ENCODE data around the gene SLC12A1. TPM values are rescaled to one million over a fixed set of nuclear protein-coding genes. Genes with fewer than 3 reads are reported as not detected.
A peak's percentile ranks its signal among the peaks of the same experiment; 100 is the strongest.

Gene SLC12A1
- total RNA-seq, 1 experiment from 2014 or later, result 0.15 TPM

- peak; percentile 78; the same call in 1 of the 2 replicates for TF ChIP-seq FOXP1 (CRISPR knock-in tag; IDR thresholded peaks at IDR 0.05; ENCODE audit: borderline replicate concordance)
- no peak for TF ChIP-seq RORB (CRISPR knock-in tag; IDR thresholded peaks at IDR 0.05)
- TF ChIP-seq MYBL2 (CRISPR knock-in tag; IDR thresholded peaks at IDR 0.05), result peak; percentile 99
- no peak for TF ChIP-seq TEAD1 (CRISPR knock-in tag; IDR thresholded peaks at IDR 0.05)
- no peak for TF ChIP-seq ZMAT4 (CRISPR knock-in tag; IDR thresholded peaks at IDR 0.05)
- no peak for TF ChIP-seq PREB (CRISPR knock-in tag; IDR thresholded peaks at IDR 0.05; ENCODE audit: borderline replicate concordance)
- peak; percentile 43; the same call in 1 of the 2 replicates for TF ChIP-seq ZNF281 (CRISPR knock-in tag; IDR thresholded peaks at IDR 0.05)
- TF ChIP-seq OVOL2 (CRISPR knock-in tag; IDR thresholded peaks at IDR 0.05; ENCODE audit: borderline replicate concordance), result no peak
- 0 out of 2 replicates have a peak, but pooled peaks have one; percentile 19 for TF ChIP-seq SMAD3 (CRISPR knock-in tag; IDR thresholded peaks at IDR 0.05; ENCODE audit: borderline replicate concordance)
- TF ChIP-seq ZNF425 (CRISPR knock-in tag; conservative IDR thresholded peaks at IDR 0.05), result no peak
- TF ChIP-seq ZNF263 (CRISPR knock-in tag; IDR thresholded peaks at IDR 0.05; ENCODE audit: low read depth), result no peak
- TF ChIP-seq ZBTB21 (CRISPR knock-in tag; IDR thresholded peaks at IDR 0.05; ENCODE audit: borderline replicate concordance), result no peak
- no peak for TF ChIP-seq ZSCAN18 (CRISPR knock-in tag; IDR thresholded peaks at IDR 0.05)
- no peak for TF ChIP-seq RELA (CRISPR knock-in tag; IDR thresholded peaks at IDR 0.05; ENCODE audit: borderline replicate concordance)
- 0 out of 2 replicates have a peak, but pooled peaks have one; percentile 51 for TF ChIP-seq CREB1 (CRISPR knock-in tag; IDR thresholded peaks at IDR 0.05)
- TF ChIP-seq ZNF232 (CRISPR knock-in tag; IDR thresholded peaks at IDR 0.05), result peak; percentile 76; the same call in 1 of the 2 replicates
- no peak for TF ChIP-seq NR1H2 (CRISPR knock-in tag; IDR thresholded peaks at IDR 0.05)
- 0 out of 2 replicates have a peak, but pooled peaks have one; percentile 62 for TF ChIP-seq E2F5 (CRISPR knock-in tag; IDR thresholded peaks at IDR 0.05)
Observed at GRCh38 chr15:48177766-48178647, 28.1 kb upstream of the SLC12A1 start, which contains the start of gene MYEF2 (continued).

All from WTC11 (cell line).